Measurements from ENCODE around the gene TRPM3.

Gene TRPM3

DNA sequence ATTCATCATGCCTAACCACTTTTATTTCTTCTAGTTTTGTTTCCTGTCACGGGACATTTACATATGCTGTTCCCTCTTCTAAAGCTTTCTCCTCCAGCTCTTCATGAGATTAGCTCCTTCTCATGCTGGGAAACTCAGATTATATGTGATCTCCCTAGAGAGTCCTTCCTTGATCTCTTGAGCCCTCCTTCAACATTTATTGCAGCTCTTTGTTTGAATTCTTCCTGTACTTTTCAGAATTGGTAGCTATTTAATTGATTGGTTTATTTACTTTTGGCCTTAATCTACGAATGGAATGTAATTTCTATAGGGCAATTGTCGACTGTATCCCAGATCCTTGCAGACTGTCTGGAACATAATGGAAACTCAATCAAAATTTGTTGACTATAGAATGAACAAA, 9.7 kb upstream of the TRPM3 start (continued):
- no peak for TF ChIP-seq ZFP69B (tag by site-specific recombination; IDR thresholded peaks at IDR 0.05)
- TF ChIP-seq ZBTB8A (tag by site-specific recombination; IDR thresholded peaks at IDR 0.05), result no peak
- TF ChIP-seq, protein P1, sequence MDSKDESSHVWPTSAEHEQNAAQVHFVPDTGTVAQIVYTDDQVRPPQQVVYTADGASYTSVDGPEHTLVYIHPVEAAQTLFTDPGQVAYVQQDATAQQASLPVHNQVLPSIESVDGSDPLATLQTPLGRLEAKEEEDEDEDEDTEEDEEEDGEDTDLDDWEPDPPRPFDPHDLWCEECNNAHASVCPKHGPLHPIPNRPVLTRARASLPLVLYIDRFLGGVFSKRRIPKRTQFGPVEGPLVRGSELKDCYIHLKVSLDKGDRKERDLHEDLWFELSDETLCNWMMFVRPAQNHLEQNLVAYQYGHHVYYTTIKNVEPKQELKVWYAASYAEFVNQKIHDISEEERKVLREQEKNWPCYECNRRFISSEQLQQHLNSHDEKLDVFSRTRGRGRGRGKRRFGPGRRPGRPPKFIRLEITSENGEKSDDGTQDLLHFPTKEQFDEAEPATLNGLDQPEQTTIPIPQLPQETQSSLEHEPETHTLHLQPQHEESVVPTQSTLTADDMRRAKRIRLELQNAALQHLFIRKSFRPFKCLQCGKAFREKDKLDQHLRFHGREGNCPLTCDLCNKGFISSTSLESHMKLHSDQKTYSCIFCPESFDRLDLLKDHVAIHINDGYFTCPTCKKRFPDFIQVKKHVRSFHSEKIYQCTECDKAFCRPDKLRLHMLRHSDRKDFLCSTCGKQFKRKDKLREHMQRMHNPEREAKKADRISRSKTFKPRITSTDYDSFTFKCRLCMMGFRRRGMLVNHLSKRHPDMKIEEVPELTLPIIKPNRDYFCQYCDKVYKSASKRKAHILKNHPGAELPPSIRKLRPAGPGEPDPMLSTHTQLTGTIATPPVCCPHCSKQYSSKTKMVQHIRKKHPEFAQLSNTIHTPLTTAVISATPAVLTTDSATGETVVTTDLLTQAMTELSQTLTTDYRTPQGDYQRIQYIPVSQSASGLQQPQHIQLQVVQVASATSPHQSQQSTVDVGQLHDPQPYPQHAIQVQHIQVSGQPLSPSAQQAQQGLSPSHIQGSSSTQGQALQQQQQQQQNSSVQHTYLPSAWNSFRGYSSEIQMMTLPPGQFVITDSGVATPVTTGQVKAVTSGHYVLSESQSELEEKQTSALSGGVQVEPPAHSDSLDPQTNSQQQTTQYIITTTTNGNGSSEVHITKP (tag by site-specific recombination; IDR thresholded peaks at IDR 0.05), result no peak
- TF ChIP-seq ZNF610 (tag by site-specific recombination; IDR thresholded peaks at IDR 0.05; ENCODE audit: borderline replicate concordance), result no peak
- TF ChIP-seq ZNF112 (tag by site-specific recombination; IDR thresholded peaks at IDR 0.05), result no peak
- TF ChIP-seq ZNF426 (tag by site-specific recombination; IDR thresholded peaks at IDR 0.05), result no peak
- no peak for TF ChIP-seq ZNF19 (tag by site-specific recombination; IDR thresholded peaks at IDR 0.05; ENCODE audit: low read depth)
- TF ChIP-seq ZBTB48 (tag by site-specific recombination; IDR thresholded peaks at IDR 0.05), result no peak
- TF ChIP-seq, protein P2, sequence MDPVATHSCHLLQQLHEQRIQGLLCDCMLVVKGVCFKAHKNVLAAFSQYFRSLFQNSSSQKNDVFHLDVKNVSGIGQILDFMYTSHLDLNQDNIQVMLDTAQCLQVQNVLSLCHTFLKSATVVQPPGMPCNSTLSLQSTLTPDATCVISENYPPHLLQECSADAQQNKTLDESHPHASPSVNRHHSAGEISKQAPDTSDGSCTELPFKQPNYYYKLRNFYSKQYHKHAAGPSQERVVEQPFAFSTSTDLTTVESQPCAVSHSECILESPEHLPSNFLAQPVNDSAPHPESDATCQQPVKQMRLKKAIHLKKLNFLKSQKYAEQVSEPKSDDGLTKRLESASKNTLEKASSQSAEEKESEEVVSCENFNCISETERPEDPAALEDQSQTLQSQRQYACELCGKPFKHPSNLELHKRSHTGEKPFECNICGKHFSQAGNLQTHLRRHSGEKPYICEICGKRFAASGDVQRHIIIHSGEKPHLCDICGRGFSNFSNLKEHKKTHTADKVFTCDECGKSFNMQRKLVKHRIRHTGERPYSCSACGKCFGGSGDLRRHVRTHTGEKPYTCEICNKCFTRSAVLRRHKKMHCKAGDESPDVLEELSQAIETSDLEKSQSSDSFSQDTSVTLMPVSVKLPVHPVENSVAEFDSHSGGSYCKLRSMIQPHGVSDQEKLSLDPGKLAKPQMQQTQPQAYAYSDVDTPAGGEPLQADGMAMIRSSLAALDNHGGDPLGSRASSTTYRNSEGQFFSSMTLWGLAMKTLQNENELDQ (tag by site-specific recombination; IDR thresholded peaks at IDR 0.05; ENCODE audit: low read depth), result no peak
- no peak for TF ChIP-seq ZNF175 (tag by site-specific recombination; IDR thresholded peaks at IDR 0.05)
- no peak for TF ChIP-seq ZNF624 (tag by site-specific recombination; IDR thresholded peaks at IDR 0.05)
- TF ChIP-seq ZNF707 (tag by site-specific recombination; IDR thresholded peaks at IDR 0.05), result no peak
- TF ChIP-seq OSR2 (tag by site-specific recombination; IDR thresholded peaks at IDR 0.05), result peak; percentile 48; the same call in 1 of the 2 replicates
- no peak for TF ChIP-seq SP3 (tag by site-specific recombination; IDR thresholded peaks at IDR 0.05)
- peak; percentile 52; the same call in 1 of the 2 replicates for TF ChIP-seq WT1 (tag by site-specific recombination; IDR thresholded peaks at IDR 0.05)
- peak; percentile 83; the same call in 1 of the 2 replicates for TF ChIP-seq TCF7L2 (IDR thresholded peaks at IDR 0.05; ENCODE audit: borderline replicate concordance, low read depth, low read length)
- TF ChIP-seq ZNF114 (tag by site-specific recombination; IDR thresholded peaks at IDR 0.05), result no peak
- TF ChIP-seq SP7 (tag by site-specific recombination; IDR thresholded peaks at IDR 0.05), result no peak
- TF ChIP-seq GLIS2 (tag by site-specific recombination; IDR thresholded peaks at IDR 0.05), result no peak
- TF ChIP-seq ZNF416 (tag by site-specific recombination; IDR thresholded peaks at IDR 0.05), result no peak

DNA sequence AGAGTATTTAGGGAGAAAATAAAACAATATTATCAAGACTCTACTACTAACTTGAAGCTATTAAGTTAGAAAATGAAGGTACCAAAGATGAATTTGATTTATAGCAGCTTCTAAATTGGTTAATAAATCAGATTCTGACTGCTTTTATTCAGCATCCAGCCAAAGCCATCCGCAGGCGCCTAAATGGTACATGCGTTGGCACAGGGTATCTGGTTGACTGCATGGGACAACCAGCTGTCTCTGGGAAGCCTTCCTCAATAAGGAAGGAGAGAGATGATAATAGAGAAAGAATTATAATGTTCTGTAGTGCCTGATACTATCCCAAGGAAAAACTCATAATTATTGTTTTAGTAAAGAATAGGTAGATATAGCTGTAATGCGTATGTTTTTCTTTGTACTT, 9.1 kb upstream of the TRPM3 start:
- ChIA-PET POLR2A (interaction anchor here (0.7 kb wide), 1 partner anchor 11 kb away, joined by 3 read pairs; no protein-coding TSS in a partner anchor), CTCF (interaction anchor here (0.7 kb wide), 1 partner anchor 21 kb away, joined by 3 read pairs; no protein-coding TSS in a partner anchor)
- Histone ChIP-seq H3K36me3 (ENCODE audit: control insufficient read depth in 2 of 2, insufficient read depth in 1 of 2, low read length in 2 of 2) (no peaks in the 10 kb centered on the region), H3K4me3 (ENCODE audit: low read depth, low read length) (no peak overlapping the region), H3K27ac (ENCODE audit: extremely low read depth, low read depth, low read length) (no peak overlapping the region), H3K4me1 (ENCODE audit: control insufficient read depth, insufficient read depth, low read length) (no peaks in the 10 kb centered on the region), H3K9me3 (ENCODE audit: control insufficient read depth, insufficient read depth, low read depth, low read length) (no peaks in the 10 kb centered on the region)
- TF ChIP-seq ZNF138 (tag by site-specific recombination; IDR thresholded peaks at IDR 0.05; ENCODE audit: borderline replicate concordance) (no peak), ZNF10 (tag by site-specific recombination; IDR thresholded peaks at IDR 0.05) (no peak), ZNF561 (tag by site-specific recombination; IDR thresholded peaks at IDR 0.05; ENCODE audit: borderline replicate concordance) (no peak), IKZF3 (tag by site-specific recombination; IDR thresholded peaks at IDR 0.05) (no peak)
- TF ChIP-seq, protein P3, sequence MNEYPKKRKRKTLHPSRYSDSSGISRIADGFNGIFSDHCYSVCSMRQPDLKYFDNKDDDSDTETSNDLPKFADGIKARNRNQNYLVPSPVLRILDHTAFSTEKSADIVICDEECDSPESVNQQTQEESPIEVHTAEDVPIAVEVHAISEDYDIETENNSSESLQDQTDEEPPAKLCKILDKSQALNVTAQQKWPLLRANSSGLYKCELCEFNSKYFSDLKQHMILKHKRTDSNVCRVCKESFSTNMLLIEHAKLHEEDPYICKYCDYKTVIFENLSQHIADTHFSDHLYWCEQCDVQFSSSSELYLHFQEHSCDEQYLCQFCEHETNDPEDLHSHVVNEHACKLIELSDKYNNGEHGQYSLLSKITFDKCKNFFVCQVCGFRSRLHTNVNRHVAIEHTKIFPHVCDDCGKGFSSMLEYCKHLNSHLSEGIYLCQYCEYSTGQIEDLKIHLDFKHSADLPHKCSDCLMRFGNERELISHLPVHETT (tag by site-specific recombination; IDR thresholded peaks at IDR 0.05), result no peak
- TF ChIP-seq, protein P4, sequence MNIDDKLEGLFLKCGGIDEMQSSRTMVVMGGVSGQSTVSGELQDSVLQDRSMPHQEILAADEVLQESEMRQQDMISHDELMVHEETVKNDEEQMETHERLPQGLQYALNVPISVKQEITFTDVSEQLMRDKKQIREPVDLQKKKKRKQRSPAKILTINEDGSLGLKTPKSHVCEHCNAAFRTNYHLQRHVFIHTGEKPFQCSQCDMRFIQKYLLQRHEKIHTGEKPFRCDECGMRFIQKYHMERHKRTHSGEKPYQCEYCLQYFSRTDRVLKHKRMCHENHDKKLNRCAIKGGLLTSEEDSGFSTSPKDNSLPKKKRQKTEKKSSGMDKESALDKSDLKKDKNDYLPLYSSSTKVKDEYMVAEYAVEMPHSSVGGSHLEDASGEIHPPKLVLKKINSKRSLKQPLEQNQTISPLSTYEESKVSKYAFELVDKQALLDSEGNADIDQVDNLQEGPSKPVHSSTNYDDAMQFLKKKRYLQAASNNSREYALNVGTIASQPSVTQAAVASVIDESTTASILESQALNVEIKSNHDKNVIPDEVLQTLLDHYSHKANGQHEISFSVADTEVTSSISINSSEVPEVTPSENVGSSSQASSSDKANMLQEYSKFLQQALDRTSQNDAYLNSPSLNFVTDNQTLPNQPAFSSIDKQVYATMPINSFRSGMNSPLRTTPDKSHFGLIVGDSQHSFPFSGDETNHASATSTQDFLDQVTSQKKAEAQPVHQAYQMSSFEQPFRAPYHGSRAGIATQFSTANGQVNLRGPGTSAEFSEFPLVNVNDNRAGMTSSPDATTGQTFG (tag by site-specific recombination; IDR thresholded peaks at IDR 0.05; ENCODE audit: borderline replicate concordance), result no peak
- TF ChIP-seq, protein P5, sequence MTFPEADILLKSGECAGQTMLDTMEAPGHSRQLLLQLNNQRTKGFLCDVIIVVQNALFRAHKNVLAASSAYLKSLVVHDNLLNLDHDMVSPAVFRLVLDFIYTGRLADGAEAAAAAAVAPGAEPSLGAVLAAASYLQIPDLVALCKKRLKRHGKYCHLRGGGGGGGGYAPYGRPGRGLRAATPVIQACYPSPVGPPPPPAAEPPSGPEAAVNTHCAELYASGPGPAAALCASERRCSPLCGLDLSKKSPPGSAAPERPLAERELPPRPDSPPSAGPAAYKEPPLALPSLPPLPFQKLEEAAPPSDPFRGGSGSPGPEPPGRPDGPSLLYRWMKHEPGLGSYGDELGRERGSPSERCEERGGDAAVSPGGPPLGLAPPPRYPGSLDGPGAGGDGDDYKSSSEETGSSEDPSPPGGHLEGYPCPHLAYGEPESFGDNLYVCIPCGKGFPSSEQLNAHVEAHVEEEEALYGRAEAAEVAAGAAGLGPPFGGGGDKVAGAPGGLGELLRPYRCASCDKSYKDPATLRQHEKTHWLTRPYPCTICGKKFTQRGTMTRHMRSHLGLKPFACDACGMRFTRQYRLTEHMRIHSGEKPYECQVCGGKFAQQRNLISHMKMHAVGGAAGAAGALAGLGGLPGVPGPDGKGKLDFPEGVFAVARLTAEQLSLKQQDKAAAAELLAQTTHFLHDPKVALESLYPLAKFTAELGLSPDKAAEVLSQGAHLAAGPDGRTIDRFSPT (tag by site-specific recombination; IDR thresholded peaks at IDR 0.05), result no peak
